ENCODE results near the gene NREP.

Gene NREP

DNA sequence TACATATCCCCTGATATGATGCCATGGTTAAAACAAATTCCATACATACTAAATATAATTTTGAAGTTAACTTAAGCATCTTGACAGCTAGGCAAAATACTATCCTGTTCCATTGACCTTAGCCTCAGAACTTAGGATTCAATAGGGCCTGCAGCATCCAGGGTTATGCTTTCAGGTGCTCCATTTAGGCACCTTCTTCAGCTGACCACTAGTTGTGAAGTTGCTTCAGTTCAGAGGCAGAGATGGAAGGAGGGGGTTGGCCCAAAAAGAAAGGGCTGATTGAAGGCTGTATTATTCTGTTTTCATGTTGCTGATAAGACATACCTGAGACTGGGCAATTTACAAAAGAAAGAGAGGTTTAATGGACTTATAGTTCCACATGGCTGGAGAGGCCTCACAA is 7.0 kb upstream of the NREP start:
- DNase-seq = no peak

DNA sequence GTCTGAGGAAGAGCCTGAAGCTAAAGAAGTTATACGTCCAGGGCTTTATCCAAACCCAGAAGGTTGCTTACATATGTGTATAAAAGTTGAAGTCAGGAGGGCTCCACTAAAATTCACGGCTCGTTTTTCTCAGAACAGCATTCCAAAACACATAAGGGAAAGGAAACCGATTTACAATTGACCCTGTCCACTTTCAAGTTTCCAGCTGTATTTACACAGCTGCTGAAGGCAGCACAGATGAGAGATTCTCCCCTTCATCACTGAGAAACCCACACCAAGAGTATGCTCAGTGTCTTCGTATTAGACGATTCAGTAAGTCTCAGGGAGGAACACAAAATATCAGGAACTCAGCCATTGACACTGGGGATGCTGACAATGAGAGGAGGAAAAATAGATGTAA is 5.9 kb upstream of the NREP start:
- DNase-seq = no peak

DNA sequence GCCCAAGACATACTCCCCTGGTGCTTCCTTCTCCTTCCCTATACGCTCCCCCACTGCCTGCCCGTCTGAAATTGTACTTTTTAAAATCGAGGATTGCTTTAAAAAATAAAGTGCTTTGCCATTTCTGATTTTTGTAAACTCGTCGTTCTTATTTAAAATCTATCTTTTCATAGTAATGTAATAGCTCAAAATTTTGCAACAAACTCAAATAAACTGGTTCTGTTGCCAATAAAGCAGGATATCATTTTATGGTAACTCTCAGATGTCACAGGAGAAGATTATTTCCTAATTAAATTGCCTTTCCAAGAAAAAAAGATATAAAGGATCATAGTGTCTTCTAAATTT is 1.3 kb upstream of the NREP start:
- DNase-seq = no peak

DNA sequence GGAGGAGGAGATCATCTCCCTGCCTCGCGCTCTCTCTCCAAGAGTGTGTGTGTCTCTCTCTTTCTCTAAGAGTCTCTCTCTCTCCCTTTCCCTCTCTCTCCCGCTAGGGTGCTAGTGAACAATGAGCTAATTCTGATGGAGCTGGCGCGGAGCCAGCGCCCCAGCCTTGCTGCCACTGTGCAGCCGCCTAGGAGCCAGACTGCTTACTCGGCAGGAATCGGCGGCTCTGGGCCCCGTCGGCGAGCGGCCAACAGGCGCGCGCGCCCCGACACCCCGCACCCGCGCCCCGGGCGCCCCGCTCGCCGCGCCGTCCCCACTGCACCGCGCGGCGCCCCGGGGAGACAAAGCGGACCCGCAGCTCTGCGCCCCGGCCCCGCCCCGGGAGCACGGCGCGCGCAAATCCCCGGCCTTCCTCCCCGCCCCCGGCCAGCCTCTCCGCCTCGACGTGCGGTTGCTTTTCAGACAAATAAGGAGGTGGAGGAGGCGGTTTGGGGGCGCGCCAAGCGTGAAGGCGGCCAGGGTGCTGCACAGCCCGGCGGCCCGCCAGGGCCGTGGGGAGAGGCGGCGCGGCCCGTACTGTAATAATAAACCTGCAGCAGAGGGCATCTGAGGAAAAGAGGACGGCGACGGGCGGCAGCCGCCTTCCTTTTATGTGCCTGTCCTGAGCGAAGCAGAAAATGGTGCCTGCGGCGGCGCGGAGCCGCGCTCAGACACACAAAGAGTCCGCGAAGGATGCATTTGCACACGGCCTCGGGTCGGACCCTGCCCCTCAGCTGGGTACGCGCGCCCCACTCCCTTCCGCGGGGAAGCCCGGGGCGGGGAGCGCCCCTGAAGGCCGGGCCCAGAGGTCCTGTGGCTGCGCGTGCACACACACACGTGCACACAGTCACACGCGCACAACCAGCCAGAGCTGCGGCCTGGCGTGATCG is 625 bp upstream of the NREP start:
- peak; percentile 82 for DNase-seq

- no peak for DNase-seq
Measured at GRCh38 chr5:111755942-111756381, 1.0 kb downstream of the NREP start.

DNA sequence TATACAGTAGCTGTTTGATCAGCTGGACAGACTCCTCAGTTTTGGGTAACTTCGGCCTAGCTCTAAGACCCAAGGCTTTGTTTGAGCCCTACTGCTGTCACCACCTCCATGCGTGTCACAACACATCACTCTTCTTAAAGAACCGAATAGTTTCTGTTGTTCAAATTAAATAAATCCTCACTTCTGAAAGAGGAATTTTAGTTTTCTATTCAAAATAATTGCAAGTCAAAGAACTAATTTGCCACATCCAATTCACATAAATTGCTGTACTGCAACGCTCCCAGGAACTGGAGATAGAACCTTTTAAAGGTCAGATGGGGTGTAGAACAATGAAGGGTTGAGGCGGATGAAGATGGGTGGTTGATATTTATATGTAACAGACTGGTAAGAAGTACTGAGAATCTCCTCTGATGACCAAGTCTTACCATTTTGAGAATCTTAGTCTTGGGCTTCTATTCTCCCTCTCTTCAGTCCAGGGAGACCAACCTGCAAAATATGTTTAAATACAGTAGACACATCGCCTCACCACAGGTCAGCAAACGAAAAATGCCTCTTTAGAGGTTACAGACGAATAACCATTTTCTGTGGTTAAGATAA is 1.6 kb downstream of the NREP start:
- no peak for DNase-seq

- no peak for DNase-seq
Measured at GRCh38 chr5:111753884-111754589, 3.0 kb downstream of the NREP start.

- DNase-seq = no peak
Measured at GRCh38 chr5:111752426-111752965, 4.5 kb downstream of the NREP start.

GRCh38 chr5:111749303-111750026 is 7.5 kb downstream of the NREP start:
- no peak for DNase-seq

DNA sequence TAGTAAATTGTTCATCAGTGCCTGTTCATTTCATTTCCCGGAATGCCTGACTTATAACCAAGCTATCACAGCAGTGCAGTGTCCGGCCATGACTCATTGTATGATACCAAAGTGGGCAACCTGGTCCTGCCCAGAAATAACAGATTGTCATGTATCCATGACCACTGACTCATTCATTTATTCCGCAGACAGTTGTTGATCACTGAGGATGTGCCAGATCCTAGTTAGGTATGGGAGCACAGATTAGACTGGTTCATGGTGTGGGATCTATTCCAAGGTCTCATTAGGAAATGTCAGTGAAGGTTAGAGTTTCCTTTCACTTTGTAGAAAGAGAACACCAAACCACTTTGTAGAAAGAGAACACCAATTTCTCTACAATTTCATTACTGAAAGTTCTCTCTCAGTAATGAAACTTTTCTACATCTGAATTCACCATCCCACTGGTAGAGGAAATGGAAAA is 8.7 kb downstream of the NREP start:
- DNase-seq = no peak

DNA sequence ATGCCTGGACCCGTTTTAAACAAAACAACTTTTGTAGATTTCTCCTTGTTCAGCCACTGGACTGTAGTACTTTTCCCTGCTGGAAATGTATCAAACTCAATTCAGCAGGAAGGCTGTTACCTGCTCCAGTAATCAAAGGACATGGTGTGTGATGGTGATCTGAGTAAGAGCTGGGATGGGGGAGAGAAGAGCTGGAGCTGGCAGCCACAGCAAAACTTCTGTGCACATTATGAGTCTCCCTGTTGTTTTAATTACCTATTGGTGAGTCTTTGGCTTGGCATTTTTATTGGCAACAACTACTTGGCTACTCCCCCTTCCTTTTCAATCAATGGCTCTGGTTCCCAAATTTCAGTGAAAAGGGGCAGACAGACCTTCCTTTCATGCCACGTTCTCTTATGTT is 9.7 kb downstream of the NREP start:
- no peak for DNase-seq

DNA sequence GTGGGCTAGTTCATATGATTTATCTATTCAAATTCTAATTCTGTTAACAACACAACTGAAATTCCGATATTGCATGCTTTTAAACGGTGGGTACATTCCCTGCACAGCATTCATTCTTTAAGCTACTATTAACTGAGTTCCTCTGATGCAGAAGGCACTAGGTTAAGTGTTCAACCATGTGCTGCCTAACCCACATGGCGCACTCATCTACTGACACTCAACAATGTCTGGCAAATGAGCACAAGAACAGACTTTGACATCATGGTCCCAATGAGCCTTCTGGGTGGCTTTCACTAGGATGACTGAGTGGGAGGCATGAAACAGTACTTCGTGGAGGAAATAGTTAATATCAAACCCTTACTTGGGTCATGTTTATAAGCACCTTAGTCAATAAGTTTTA is 10.2 kb downstream of the NREP start:
- no peak for DNase-seq

DNA sequence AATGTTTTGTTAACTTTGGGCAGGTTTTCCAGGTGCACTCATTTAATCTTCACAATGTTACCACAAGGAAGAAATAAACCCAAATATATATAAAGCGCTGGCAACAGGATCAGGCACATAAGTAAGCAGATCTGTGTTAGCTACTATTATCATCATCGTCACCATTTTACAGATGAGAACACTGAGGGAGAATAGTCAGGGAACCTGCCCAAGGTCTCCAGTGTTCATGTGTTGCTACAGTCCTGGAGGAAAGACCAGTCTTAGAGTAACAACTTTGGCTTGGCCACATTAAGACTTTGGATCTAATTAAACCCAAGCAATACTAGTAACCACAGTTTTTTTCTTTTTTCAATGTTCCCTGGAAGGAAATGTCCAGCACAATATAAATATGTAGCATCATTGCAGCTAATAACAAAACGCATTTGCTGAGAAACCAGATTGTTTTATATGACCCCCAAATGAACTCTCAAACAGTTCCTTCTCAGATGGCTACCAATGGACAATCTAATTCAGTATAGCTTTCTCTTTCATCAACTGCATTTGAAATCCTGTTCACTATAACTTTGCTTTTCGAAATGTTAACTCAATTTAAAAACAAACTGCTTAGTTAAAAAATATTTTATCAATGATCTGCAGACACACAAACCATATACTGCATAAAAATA is 11.8 kb downstream of the NREP start:
- no peak for DNase-seq

DNA sequence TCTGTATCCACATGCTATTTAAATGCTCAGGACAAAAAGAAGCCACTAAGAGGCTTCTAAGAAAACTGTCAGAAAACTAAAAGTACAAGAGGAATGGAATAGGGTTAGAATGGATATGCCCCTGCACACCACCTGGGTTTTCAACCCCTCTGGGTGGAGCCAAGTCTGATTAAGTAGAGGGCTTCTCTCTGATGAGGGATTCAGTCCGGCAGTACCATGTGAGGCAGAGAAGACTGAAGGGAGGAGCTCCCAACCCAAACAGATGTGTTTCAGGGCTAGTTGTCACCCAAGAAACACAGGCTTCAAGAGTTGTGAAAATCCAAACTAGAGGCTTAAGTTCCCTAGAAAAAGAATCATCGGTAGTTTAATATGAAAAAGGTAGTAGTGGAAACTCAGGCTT is 12.5 kb downstream of the NREP start:
- no peak for DNase-seq

- no peak for DNase-seq
Measured at GRCh38 chr5:111743988-111744387, 13.0 kb downstream of the NREP start.

- no peak for DNase-seq
Measured at GRCh38 chr5:111743512-111743911, 13.5 kb downstream of the NREP start.

DNA sequence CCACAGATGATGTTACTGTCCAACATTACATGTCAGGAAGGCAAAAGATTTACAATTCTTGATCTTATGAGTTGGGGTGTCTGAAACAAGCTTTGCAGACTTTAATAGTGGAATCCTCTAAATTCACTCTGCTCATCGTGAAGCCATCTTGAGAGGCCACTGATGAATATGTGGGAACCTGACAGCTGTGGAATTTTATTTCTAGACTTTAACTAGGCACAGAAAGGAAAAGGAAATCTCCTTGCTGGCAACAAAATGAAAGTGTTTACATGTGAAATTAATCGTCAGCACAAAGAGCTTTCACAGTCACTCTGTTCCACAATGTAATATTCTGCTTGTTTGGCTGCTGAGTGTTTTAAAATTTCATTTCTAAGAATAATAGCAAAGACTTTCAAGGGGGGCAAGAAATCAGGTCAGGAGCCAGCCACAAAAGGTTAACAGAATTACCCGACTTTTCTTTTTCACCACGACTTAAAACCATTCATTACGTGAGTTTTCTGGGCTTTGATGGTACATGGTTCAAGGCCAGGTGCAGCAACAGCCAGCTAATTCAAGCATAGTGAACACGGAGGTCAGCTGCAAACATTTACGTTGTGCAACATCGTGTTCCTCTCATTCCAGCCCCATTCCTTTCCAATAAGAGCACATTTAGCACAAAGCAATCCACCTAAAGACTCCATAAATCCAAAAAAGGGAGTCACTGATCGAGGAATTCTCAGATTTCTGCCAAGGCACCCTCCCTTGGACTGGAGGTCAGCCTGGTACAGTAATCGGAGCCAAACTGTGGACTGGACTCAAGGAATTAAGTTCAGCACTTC is 14.6 kb downstream of the NREP start:
- no peak for DNase-seq

DNA sequence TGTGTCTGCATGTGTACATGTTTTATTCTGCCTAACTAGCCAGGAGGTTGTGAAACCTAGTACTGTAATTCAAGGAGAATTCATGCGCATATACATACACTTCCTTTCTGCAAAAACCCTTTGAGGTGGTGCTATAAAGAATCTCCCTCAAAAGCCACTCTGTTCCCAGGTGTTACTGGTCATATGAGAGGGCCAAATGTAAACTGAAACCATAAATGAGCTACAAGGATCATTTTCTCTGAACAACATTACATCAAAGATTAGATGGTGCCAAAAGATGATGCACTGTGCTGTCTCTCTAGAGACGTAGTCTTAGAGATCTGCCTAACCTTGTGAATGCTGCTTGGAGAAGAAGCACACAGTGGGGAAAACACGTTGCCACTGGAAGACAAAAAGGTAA is 15.7 kb downstream of the NREP start:
- no peak for DNase-seq

- no peak for DNase-seq
Measured at GRCh38 chr5:111739416-111739815, 17.6 kb downstream of the NREP start.

- no peak for DNase-seq
Measured at GRCh38 chr5:111738118-111738517, 18.9 kb downstream of the NREP start.

DNA sequence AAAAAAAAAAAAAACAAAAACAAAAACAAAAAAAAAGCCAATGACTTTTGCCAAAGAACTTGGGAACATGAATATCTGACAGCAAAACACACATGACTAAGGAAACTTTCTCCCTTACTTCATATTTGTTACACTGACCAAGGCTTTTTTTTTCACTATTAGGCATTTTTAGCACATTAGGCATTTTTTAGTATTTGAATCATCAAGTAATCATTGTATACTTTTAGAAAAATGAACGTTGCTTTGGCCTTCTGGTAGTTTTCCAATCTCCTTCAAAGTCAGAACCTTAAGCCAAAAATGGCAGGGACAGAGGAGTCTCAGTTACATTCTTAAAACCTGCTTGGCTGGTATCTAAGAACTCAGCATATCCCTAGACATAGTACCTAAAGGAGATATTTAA is 19.3 kb downstream of the NREP start:
- DNase-seq = no peak
